ENCODE measurements around the gene PCDHGA6. TPM values are rescaled to one million over a fixed set of nuclear protein-coding genes. Genes with fewer than 3 reads are reported as not detected.

PCDHGA6 gene
- total RNA-seq, 4 donors from 2014 or later = 2.4 to 7.5 (median 3.7) TPM

DNA sequence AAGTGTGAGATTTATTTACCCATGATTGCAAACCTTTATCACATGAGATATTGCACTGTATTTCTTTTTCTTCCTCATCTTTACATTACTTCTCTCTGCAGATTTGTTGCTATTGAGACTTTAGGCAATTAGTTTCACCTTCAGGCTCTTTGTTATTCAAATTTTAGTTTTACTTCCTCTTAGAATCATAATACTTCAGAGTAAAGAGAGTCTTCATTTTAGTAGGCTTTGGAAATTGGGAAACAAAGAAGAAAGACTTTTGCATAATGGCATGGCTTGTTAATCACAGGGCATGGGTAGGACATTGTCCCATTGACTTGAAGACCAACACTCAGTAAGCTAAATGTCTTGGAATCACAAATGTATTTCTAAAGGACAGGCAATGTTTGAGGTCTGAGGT is 11.0 kb upstream of the PCDHGA6 start:
- H3K9me3 ChIP-seq = peaks cover 77 to 82% of the 10 kb centered on the region in 2 donors
- TF ChIP-seq, protein P1, sequence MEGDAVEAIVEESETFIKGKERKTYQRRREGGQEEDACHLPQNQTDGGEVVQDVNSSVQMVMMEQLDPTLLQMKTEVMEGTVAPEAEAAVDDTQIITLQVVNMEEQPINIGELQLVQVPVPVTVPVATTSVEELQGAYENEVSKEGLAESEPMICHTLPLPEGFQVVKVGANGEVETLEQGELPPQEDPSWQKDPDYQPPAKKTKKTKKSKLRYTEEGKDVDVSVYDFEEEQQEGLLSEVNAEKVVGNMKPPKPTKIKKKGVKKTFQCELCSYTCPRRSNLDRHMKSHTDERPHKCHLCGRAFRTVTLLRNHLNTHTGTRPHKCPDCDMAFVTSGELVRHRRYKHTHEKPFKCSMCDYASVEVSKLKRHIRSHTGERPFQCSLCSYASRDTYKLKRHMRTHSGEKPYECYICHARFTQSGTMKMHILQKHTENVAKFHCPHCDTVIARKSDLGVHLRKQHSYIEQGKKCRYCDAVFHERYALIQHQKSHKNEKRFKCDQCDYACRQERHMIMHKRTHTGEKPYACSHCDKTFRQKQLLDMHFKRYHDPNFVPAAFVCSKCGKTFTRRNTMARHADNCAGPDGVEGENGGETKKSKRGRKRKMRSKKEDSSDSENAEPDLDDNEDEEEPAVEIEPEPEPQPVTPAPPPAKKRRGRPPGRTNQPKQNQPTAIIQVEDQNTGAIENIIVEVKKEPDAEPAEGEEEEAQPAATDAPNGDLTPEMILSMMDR (IDR thresholded peaks at IDR 0.05) = no peak
- TF ChIP-seq EP300 (IDR thresholded peaks at IDR 0.05; ENCODE audit: low read depth) = no peak
- no peak for TF ChIP-seq POLR2AphosphoS5 (IDR thresholded peaks at IDR 0.05)
- no peak for TF ChIP-seq POLR2A (IDR thresholded peaks at IDR 0.05)
- no peak overlapping the region for H3K27ac ChIP-seq
- no peaks in the 10 kb centered on the region for H3K36me3 ChIP-seq
- H3K4me1 ChIP-seq = no peaks in the 10 kb centered on the region
- no peak overlapping the region for H3K4me3 ChIP-seq
- no peak for DNase-seq
- in situ Hi-C loops (cut with MboI; ENCODE audit: low pct_ligation_motif_present in 1 of 4, low pct_unique_long_range_greater_than_20kb in 1 of 4, low sequenced_read_pairs in 3 of 4) = loop anchor here in 1 of 4 donors (25.0 kb wide), 1 partner anchor 200 kb away; no protein-coding TSS in a partner anchor
- H3K27me3 ChIP-seq = peaks cover 36% of the 10 kb centered on the region
- intact Hi-C loops (cut with DNase I; ENCODE audit: low total_unique reads) = no loop called here

DNA sequence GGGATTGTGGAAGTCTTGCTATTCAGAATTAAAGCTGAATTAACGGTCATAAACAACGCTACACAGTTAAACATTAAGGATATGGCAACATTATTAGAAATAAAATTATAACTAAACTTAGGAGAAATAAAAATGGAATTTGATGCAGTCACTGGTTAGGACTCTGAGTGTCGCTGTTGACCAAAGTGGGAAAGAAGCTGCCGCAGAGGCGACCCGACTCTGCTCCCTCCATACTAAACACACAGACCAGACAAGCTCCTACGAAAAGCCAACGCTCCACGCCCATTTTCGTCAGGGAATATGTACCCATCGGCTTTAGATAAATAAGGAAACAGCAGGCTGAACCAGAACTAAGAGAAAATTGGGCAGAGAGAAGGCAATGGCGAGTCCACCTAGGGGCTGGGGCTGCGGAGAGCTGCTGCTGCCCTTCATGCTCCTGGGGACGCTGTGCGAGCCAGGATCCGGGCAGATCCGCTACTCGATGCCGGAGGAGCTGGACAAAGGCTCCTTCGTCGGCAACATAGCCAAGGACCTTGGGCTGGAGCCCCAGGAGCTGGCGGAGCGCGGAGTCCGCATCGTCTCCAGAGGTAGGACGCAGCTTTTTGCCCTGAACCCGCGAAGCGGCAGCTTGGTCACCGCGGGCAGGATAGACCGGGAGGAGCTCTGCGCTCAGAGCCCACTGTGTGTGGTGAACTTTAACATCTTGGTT is 9.6 kb upstream of the PCDHGA6 start, which contains the start of gene PCDHGA5:
Gene PCDHGA5 (plus strand): TSS at position 211 of the 709 bp plus-strand sequence. CDS start 169 bp downstream, at position 380.
- 52 to 61% methylated on average over 13 to 34 of the region's 34 CpGs for WGBS, 2 donors (ENCODE audit: low coverage in 1 of 2)
- Histone ChIP-seq H3K27ac (no peak within 1 kb of the TSS), H3K9me3 (peaks cover 66 to 89% of the 10 kb centered on the region in 2 donors), H3K36me3 (no peaks in the 10 kb centered on the region), H3K4me3 (no peak within 1 kb of the TSS), H3K27me3 (peaks cover 39% of the 10 kb centered on the region), H3K4me1 (no peaks in the 10 kb centered on the region)
- no peak for TF ChIP-seq EP300 (IDR thresholded peaks at IDR 0.05; ENCODE audit: low read depth)
- TF ChIP-seq, protein P1 (IDR thresholded peaks at IDR 0.05) = no peak
- TF ChIP-seq POLR2A (IDR thresholded peaks at IDR 0.05) = no peak
- TF ChIP-seq POLR2AphosphoS5 (IDR thresholded peaks at IDR 0.05) = no peak
- in situ Hi-C loops (cut with MboI; ENCODE audit: low pct_ligation_motif_present in 1 of 4, low pct_unique_long_range_greater_than_20kb in 1 of 4, low sequenced_read_pairs in 3 of 4) (loop anchor here in 1 of 4 donors (25.0 kb wide), 1 partner anchor 198 kb away; no protein-coding TSS in a partner anchor), intact Hi-C loops (cut with DNase I; ENCODE audit: low total_unique reads) (no loop called here)
- no peak for DNase-seq

DNA sequence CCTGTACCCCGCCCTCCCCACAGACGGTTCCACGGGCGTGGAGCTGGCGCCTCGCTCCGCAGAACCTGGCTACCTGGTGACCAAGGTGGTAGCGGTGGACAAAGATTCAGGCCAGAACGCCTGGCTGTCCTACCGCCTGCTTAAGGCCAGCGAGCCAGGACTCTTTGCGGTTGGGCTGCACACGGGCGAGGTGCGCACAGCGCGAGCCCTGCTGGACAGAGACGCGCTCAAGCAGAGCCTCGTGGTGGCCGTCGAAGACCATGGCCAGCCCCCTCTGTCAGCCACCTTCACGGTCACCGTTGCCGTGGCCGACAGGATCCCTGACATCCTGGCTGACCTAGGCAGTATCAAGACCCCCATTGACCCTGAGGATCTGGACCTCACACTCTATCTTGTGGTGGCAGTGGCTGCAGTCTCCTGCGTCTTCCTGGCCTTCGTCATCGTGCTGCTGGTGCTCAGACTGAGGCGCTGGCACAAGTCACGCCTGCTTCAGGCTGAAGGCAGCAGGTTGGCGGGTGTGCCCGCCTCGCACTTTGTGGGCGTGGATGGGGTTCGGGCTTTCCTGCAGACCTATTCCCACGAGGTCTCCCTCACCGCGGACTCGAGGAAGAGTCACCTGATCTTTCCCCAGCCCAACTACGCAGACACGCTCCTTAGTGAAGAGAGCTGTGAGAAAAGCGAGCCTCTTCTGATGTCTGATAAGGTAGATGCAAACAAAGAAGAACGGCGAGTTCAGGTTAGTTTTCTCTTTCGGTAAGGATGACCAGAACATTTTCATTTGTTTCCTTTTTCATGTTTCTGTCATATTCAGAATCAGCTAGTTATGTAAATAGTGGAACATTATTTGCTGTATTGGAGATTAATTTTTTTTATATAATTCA is 7.4 kb upstream of the PCDHGA6 start:
- Histone ChIP-seq H3K4me3 (no peak overlapping the region), H3K27ac (no peak overlapping the region), H3K4me1 (no peaks in the 10 kb centered on the region), H3K9me3 (peaks cover 56 to 93% of the 10 kb centered on the region in 2 donors), H3K27me3 (peaks cover 37% of the 10 kb centered on the region), H3K36me3 (no peaks in the 10 kb centered on the region)
- intact Hi-C loops (cut with DNase I; ENCODE audit: low total_unique reads) = no loop called here
- 63 to 75% methylated on average over 7 to 46 of the region's 46 CpGs for WGBS, 2 donors (ENCODE audit: low coverage in 1 of 2)
- in situ Hi-C loops (cut with MboI; ENCODE audit: low pct_ligation_motif_present in 1 of 4, low pct_unique_long_range_greater_than_20kb in 1 of 4, low sequenced_read_pairs in 3 of 4) = loop anchor here in 1 of 4 donors (25.0 kb wide), 1 partner anchor 196 kb away; no protein-coding TSS in a partner anchor
- no peak for DNase-seq
- TF ChIP-seq POLR2AphosphoS5 (IDR thresholded peaks at IDR 0.05) (no peak), POLR2A (IDR thresholded peaks at IDR 0.05) (no peak), EP300 (IDR thresholded peaks at IDR 0.05; ENCODE audit: low read depth) (no peak)
- TF ChIP-seq, protein P1 (IDR thresholded peaks at IDR 0.05) = no peak
